Dedifferentiated amniotic fluid mesenchymal stem cell (primary cell): ENCODE results near the gene RAPGEF3.

Source experiments
- DNase-seq: peaks from one replicate; pipeline ENCODE4 v3.0.0-alpha.2; 2016; ENCODE audit errors: extremely low spot score

Gene RAPGEF3

GRCh38 chr12:47775100-47775911, 16.6 kb upstream of the RAPGEF3 start:
- DNase-seq: no peak

GRCh38 chr12:47774663-47775062, 16.0 kb upstream of the RAPGEF3 start:
- DNase-seq: no peak

GRCh38 chr12:47773858-47774580, 15.3 kb upstream of the RAPGEF3 start:
- DNase-seq: no peak

GRCh38 chr12:47773062-47773857, 14.6 kb upstream of the RAPGEF3 start, which contains the start of gene SLC48A1:
Gene SLC48A1 (plus strand): TSS chr12:47773238. CDS start chr12:47773305, 67 bp downstream.
- DNase-seq: peak; percentile 44

GRCh38 chr12:47772738-47773061, 14.0 kb upstream of the RAPGEF3 start:
- DNase-seq: no peak

- no peak for DNase-seq
Measured at GRCh38 chr12:47772094-47772660, 13.5 kb upstream of the RAPGEF3 start.

- DNase-seq: no peak
Measured at GRCh38 chr12:47771304-47771703, 12.6 kb upstream of the RAPGEF3 start.

GRCh38 chr12:47770086-47770726, 11.5 kb upstream of the RAPGEF3 start:
- peak; percentile 24 for DNase-seq

- DNase-seq: no peak
Measured at GRCh38 chr12:47769234-47770085, 10.8 kb upstream of the RAPGEF3 start.

GRCh38 chr12:47768323-47768811, 9.7 kb upstream of the RAPGEF3 start:
- no peak for DNase-seq

GRCh38 chr12:47767216-47767724, 8.6 kb upstream of the RAPGEF3 start:
- no peak for DNase-seq

- DNase-seq: no peak
Measured at GRCh38 chr12:47766502-47767215, 8.0 kb upstream of the RAPGEF3 start.

GRCh38 chr12:47763481-47764346, 5.0 kb upstream of the RAPGEF3 start:
- DNase-seq: no peak

- DNase-seq: no peak
Measured at GRCh38 chr12:47762850-47763465, 4.3 kb upstream of the RAPGEF3 start.

- DNase-seq: no peak
Measured at GRCh38 chr12:47758584-47758833, 171 bp downstream of the RAPGEF3 start.

- DNase-seq: no peak
Measured at GRCh38 chr12:47757840-47758583, 668 bp downstream of the RAPGEF3 start.

- DNase-seq: no peak
Measured at GRCh38 chr12:47757364-47757839, 1.3 kb downstream of the RAPGEF3 start.
